IPS-NIHi7 (cell line): ENCODE measurements around the gene KCTD3.

ENCODE experiments used
- DNase-seq: peaks from one replicate; pipeline ENCODE4 v3.0.0; 2012; ENCODE audit warnings: mixed read lengths; ENCODE audit errors: extremely low spot score

Gene KCTD3

DNA sequence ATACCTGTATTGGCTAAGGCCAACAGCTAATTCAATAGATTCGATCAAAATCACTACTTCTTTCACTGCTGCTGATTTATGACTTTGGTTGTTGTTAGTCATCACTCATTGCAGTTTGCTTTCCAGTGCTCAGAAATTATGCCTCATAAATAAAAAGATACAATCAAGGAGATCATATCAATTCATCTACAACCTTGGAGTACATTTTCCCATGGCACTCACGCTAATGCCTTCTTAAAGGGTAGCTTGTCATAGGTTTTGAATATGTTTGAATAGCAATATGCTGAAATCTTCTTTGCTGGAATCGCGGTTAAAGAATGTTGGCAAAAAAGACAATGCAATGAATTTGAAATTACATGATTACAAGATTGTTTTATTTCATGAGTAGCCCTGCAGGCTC is 89.9 kb downstream of the KCTD3 start:
- DNase-seq = no peak

DNA sequence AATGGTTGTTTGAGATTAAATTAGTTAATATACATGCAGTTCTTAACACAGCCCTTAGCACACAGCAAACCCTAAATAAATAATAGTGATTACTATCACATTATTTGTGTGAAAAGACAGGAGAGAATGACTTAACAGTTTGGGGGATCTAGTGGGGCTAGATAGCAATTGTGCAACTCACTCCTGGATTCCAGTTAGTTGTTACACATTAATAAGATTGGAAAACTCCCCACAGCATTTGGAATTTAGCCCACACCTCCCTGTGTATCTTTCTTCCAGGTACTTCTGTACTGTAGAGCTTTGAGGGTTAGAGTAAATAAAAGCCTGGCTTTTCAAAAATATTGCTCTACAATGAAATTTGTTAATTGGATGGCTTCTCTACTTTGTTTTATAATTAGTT is 93.2 kb downstream of the KCTD3 start:
- no peak for DNase-seq

GRCh38 chr1:215661033-215661432 is 93.9 kb downstream of the KCTD3 start:
- no peak for DNase-seq

DNA sequence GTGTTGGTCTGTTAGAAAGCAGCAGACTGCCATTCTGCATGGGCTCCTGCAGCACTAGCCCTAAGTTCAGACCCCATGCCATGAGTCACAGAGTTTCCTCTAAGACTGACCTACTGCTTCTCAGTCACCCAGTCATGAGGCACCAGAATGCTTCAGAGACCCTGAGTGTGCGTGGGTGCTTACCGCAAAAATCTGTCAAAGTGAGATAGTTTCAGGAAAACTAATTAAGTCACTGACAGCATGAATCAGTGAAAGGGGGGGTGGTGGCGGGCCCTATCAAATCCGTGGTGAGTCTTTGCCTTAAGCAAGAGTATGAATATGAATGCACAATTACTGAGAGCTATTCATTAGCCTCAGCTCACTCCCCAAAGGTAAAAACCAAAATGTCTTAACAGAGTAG is 98.1 kb downstream of the KCTD3 start:
- DNase-seq = no peak

DNA sequence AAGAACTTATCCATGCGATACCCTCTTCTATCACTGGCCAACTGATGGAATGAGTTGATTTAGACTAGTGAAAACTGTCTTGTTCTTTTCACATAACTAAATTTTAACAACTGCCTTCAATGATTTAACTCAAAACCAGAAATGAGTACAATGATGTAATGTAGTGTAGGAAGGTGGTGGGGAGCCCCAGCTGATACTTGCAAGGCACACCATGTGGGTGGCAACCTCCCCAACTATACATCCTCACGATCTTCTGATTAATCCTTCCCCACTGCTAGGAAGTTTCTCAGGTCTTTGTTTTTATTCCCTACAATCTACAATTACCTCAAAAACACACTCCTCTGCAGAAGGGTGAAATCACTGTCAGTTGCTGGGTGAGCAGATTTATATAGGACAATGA is 100.7 kb downstream of the KCTD3 start:
- DNase-seq = no peak

DNA sequence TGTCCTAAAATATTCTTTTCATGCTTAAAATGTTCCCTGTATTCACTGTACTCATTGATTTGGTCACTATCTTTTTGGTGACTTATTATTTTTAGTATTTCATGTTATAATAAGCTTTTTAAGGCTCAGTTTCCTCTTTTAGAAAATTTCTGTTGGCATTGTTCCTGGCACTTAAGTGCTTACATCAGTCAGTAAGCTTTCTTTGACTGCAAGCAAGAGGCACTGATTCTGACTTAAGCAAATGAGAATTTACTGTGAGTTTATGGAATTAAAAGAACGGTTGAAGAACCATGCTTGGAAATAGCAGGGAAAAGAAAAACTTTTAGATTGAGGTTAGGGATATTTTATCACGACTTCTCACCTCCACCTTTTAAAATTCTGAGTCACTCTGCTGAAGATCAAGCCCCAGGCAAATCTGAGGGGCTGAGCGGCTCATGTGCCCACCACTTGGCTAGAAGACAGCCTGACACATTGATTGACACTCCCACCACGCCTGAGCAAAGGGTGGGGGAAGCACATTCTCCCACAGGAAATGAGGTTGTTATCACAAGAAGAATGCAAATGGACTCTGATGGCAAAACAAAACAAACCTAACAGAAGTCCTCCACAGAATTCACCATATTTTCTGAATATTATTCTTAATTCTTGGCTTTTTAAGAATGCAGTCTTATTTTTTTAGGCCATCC is 102.8 kb downstream of the KCTD3 start:
- DNase-seq = peak; percentile 62
